Keratinocyte (primary cell): ENCODE measurements around the gene MARCHF9. TPM values are rescaled to one million over a fixed set of nuclear protein-coding genes. Genes with fewer than 3 reads are reported as not detected.

ENCODE experiments used
- DNase-seq: peaks from one replicate; pipeline ENCODE4 v3.0.0-alpha.2; 2011; ENCODE audit warnings: low read depth, missing footprints, low spot score
- FAIRE-seq: peaks from 2 replicates; lab custom pipeline; 2011; peaks lifted over from hg19 to GRCh38; lab: Jason Lieb, UNC
- H2AFZ ChIP-seq: 2 replicates; pipeline ENCODE4 v1.6.0; 2012; ENCODE audit warnings: low read length, control low read depth, inconsistent platforms; ENCODE audit not compliant: control insufficient read depth
- H3K27ac ChIP-seq: 2 replicates; pipeline ENCODE4 v1.5.1; 2011; ENCODE audit warnings: low read length; ENCODE audit not compliant: control insufficient read depth, insufficient read depth
- H3K27me3 ChIP-seq: 3 replicates; pipeline ENCODE4 v1.6.0; 2011; ENCODE audit warnings: low read length; ENCODE audit not compliant: control insufficient read depth, insufficient read depth; ENCODE audit errors: extremely low read depth
- H3K36me3 ChIP-seq, 2 experiments: 2 replicates in 1 of 2; 3 replicates in 1 of 2; pipeline ENCODE4 v1.5.1; 2011; ENCODE audit warnings: low read length in 2 of 2, mild to moderate bottlenecking in 1 of 2; ENCODE audit not compliant: control insufficient read depth in 2 of 2, insufficient read depth in 2 of 2; ENCODE audit errors: extremely low read depth in 1 of 2
- H3K4me1 ChIP-seq: 3 replicates; pipeline ENCODE4 v1.5.1; 2011; ENCODE audit warnings: low read length; ENCODE audit not compliant: control insufficient read depth, insufficient read depth; ENCODE audit errors: extremely low read depth
- H3K4me2 ChIP-seq: 3 replicates; pipeline ENCODE4 v1.6.0; 2011; ENCODE audit warnings: low read depth, low read length; ENCODE audit not compliant: control insufficient read depth, insufficient read depth; ENCODE audit errors: extremely low read depth
- H3K4me3 ChIP-seq, 3 experiments: fragments of 200-600 bp in 1 of 3; sonication (generic) in 1 of 3; 2 replicates in 2 of 3; 3 replicates in 1 of 3; pipeline ENCODE4 v1.5.1; 2011 to 2016; ENCODE audit warnings: low read length in 3 of 3, mild to moderate bottlenecking in 3 of 3, control low read depth in 2 of 3, inconsistent platforms in 1 of 3, low read depth in 1 of 3, mixed read lengths in 1 of 3, mixed run types in 1 of 3, moderate library complexity in 1 of 3; ENCODE audit not compliant: control insufficient read depth in 2 of 3, insufficient read depth in 2 of 3; ENCODE audit errors: extremely low read depth in 1 of 3
- H3K79me2 ChIP-seq: 2 replicates; pipeline ENCODE4 v1.6.0; 2012; ENCODE audit warnings: low read length; ENCODE audit not compliant: control insufficient read depth, insufficient read depth
- H3K9ac ChIP-seq: 3 replicates; pipeline ENCODE4 v1.6.0; 2011; ENCODE audit warnings: low read length; ENCODE audit not compliant: control insufficient read depth, insufficient read depth; ENCODE audit errors: extremely low read depth
- H3K9me1 ChIP-seq: 3 replicates; pipeline ENCODE4 v1.6.0; 2011; ENCODE audit warnings: low read length; ENCODE audit not compliant: control insufficient read depth, insufficient read depth; ENCODE audit errors: extremely low read depth
- H3K9me3 ChIP-seq: 2 replicates; pipeline ENCODE4 v1.5.1; 2012; ENCODE audit warnings: low read depth, low read length; ENCODE audit not compliant: control insufficient read depth
- H4K20me1 ChIP-seq: 3 replicates; pipeline ENCODE4 v1.6.0; 2011; ENCODE audit warnings: low read length; ENCODE audit not compliant: control insufficient read depth, insufficient read depth; ENCODE audit errors: extremely low read depth
- CTCF ChIP-seq, 3 experiments: IDR thresholded peaks in 1 of 3; conservative IDR thresholded peaks in 1 of 3; optimal IDR thresholded peaks in 1 of 3; 2 replicates in 2 of 3; 3 replicates in 1 of 3; pipeline versions ENCODE3 to v1.5.1; 2011; ENCODE audit warnings: low read length in 3 of 3, mild to moderate bottlenecking in 3 of 3, moderate library complexity in 2 of 3, control low read depth in 1 of 3, inconsistent platforms in 1 of 3; ENCODE audit not compliant: insufficient read depth in 2 of 3; ENCODE audit errors: extremely low read depth in 1 of 3
- EZH2 ChIP-seq: IDR thresholded peaks from one replicate; pipeline ENCODE4 v1.6.1; 2012; ENCODE audit warnings: inconsistent platforms, mild to moderate bottlenecking, low read length, moderate library complexity
- dilution Hi-C: fragments of 300-500 bp; cut with MboI; formaldehyde crosslinking; loops from one replicate; pipeline ENCODE4 v1.7.0; 2020; ENCODE audit warnings: low sequenced_read_pairs; ENCODE audit not compliant: extremely low pct_ligation_motif_present
- polyA plus RNA-seq, 5 experiments: library from polyadenylated mRNA; depleted of rRNA in 3 of 5; stranded (reverse) in 3 of 5; stranded (forward) in 1 of 5; unstranded in 1 of 5; fragments of >200 nt; gene quantifications; 1 replicate in 1 of 5; 2 replicates in 3 of 5; 3 replicates in 1 of 5; pipeline versions ENCODE4 v1.2.1 to v1.2.3, GENCODE V29; 2011 to 2012; ENCODE audit warnings: missing spikeins in 2 of 5, low read depth in 1 of 5, low replicate concordance in 1 of 5

Gene MARCHF9
- polyA plus RNA-seq, 1 donor (not counting 4 experiments of a cell fraction or from before 2014, with no cell fraction given): 10.9 TPM

GRCh38 chr12:57741844-57742738 is 12.8 kb upstream of the MARCHF9 start:
- Histone ChIP-seq H3K9ac (no peak overlapping the region), H3K9me3 (no peaks in the 10 kb centered on the region), H3K9me1 (no peaks in the 10 kb centered on the region), H2AFZ (no peak overlapping the region), H3K4me1 (peaks cover 16% of the 10 kb centered on the region), H3K27me3 (peaks cover 32% of the 10 kb centered on the region), H3K27ac (no peak overlapping the region), H3K4me3 (no peak overlapping the region), H3K36me3 (peaks cover 0 to 1% of the 10 kb centered on the region in 2 experiments), H3K79me2 (peaks cover 13% of the 10 kb centered on the region), H4K20me1 (no peaks in the 10 kb centered on the region), H3K4me2 (no peak overlapping the region)
- TF ChIP-seq EZH2 (no peak), CTCF (optimal IDR thresholded peaks at IDR 0.05 in 1 of 3, IDR thresholded peaks at IDR 0.05 in 1 of 3, conservative IDR thresholded peaks at IDR 0.05 in 1 of 3; ENCODE audit: extremely low read depth in 1 of 3, insufficient read depth in 2 of 3, low read length in 3 of 3) (peak; percentile 26 to 51 (median 44))
- dilution Hi-C loops: loop anchor here (25.0 kb wide), 1 partner anchor 155 kb away; the partner anchor contains the start of gene PIP4K2C
- FAIRE-seq (no peak), DNase-seq (no peak)

GRCh38 chr12:57743769-57744168 is 11.1 kb upstream of the MARCHF9 start:
- peaks cover 16% of the 10 kb centered on the region for H3K4me1 ChIP-seq
- H3K4me3 ChIP-seq: peak overlapping the region in 2 of 3 experiments; percentile 97 to 99
- peak overlapping the region; percentile 94 for H3K4me2 ChIP-seq
- no peaks in the 10 kb centered on the region for H3K9me1 ChIP-seq
- H3K36me3 ChIP-seq: peaks cover 5 to 8% of the 10 kb centered on the region in 2 experiments
- peaks cover 21% of the 10 kb centered on the region for H3K27me3 ChIP-seq
- dilution Hi-C loops: loop anchor here (25.0 kb wide), 1 partner anchor 156 kb away; the partner anchor contains the start of gene PIP4K2C
- peak overlapping the region; percentile 98 for H3K27ac ChIP-seq
- no peaks in the 10 kb centered on the region for H4K20me1 ChIP-seq
- peak overlapping the region; percentile 90 for H2AFZ ChIP-seq
- H3K9ac ChIP-seq: no peak overlapping the region
- no peak for FAIRE-seq
- H3K9me3 ChIP-seq: no peaks in the 10 kb centered on the region
- DNase-seq: no peak
- TF ChIP-seq EZH2 (no peak), CTCF (optimal IDR thresholded peaks at IDR 0.05 in 1 of 3, IDR thresholded peaks at IDR 0.05 in 1 of 3, conservative IDR thresholded peaks at IDR 0.05 in 1 of 3; ENCODE audit: extremely low read depth in 1 of 3, insufficient read depth in 2 of 3, low read length in 3 of 3) (no peak)
- peaks cover 13% of the 10 kb centered on the region for H3K79me2 ChIP-seq
